ENCODE data around the gene RIN2. TPM values are rescaled to one million over a fixed set of nuclear protein-coding genes. Genes with fewer than 3 reads are reported as not detected.

Gene RIN2
- total and polyA plus RNA-seq, 4 donors = 3.4 to 16.6 (median 6.3) TPM

GRCh38 chr20:19710336-19711120 is 47.5 kb upstream of the RIN2 start:
- H3K27ac ChIP-seq (ENCODE audit: low read depth in 1 of 2, low read length in 2 of 2) = no peak overlapping the region
- no peak overlapping the region for H3K9ac ChIP-seq (ENCODE audit: low read depth in 1 of 2, low read length in 2 of 2)
- DNase-seq (ENCODE audit: low spot score) = no peak
- 66% methylated on average over 5 of the region's 5 CpGs for WGBS
- H3K36me3 ChIP-seq (ENCODE audit: control insufficient read depth in 4 of 4, insufficient read depth in 3 of 4, low read depth in 1 of 4, low read length in 3 of 4) = no peaks in the 10 kb centered on the region
- no peak overlapping the region for H3K4me3 ChIP-seq (ENCODE audit: low read depth in 1 of 3, low read length in 3 of 3)
- no peaks in the 10 kb centered on the region for H3K9me3 ChIP-seq (ENCODE audit: control insufficient read depth in 4 of 4, low read length in 3 of 4)
- TF ChIP-seq MAX (IDR thresholded peaks at IDR 0.05) = no peak
- no peak for TF ChIP-seq REST (IDR thresholded peaks at IDR 0.05)
- no peak for TF ChIP-seq FOXA2 (IDR thresholded peaks at IDR 0.05)
- H3K4me1 ChIP-seq (ENCODE audit: control insufficient read depth in 4 of 4, insufficient read depth in 4 of 4, low read length in 3 of 4) = no peaks in the 10 kb centered on the region
- H3K27me3 ChIP-seq (ENCODE audit: control insufficient read depth in 4 of 4, insufficient read depth in 4 of 4, low read length in 3 of 4) = no peaks in the 10 kb centered on the region

GRCh38 chr20:19711126-19711525 is 46.9 kb upstream of the RIN2 start:
- 86% methylated on average over 11 of the region's 11 CpGs for WGBS
- H3K9ac ChIP-seq (ENCODE audit: low read depth in 1 of 2, low read length in 2 of 2) = no peak overlapping the region
- no peaks in the 10 kb centered on the region for H3K36me3 ChIP-seq (ENCODE audit: control insufficient read depth in 4 of 4, insufficient read depth in 3 of 4, low read depth in 1 of 4, low read length in 3 of 4)
- TF ChIP-seq NR2F2 (IDR thresholded peaks at IDR 0.05) (no peak), MAX (IDR thresholded peaks at IDR 0.05) (no peak), HNF4A (conservative IDR thresholded peaks at IDR 0.05) (no peak), SP1 (IDR thresholded peaks at IDR 0.05) (no peak), FOXA1 (IDR thresholded peaks at IDR 0.05) (no peak), HNF4G (IDR thresholded peaks at IDR 0.05) (no peak), REST (IDR thresholded peaks at IDR 0.05) (no peak), ATF3 (IDR thresholded peaks at IDR 0.05) (no peak), RAD21 (IDR thresholded peaks at IDR 0.05) (no peak), JUND (IDR thresholded peaks at IDR 0.05) (no peak), GABPA (IDR thresholded peaks at IDR 0.05 in 1 of 2, conservative IDR thresholded peaks at IDR 0.05 in 1 of 2) (no peak), TAF1 (conservative IDR thresholded peaks at IDR 0.05) (no peak), ZBTB33 (IDR thresholded peaks at IDR 0.05) (no peak)
- no peak overlapping the region for H3K4me3 ChIP-seq (ENCODE audit: low read depth in 1 of 3, low read length in 3 of 3)
- H3K9me3 ChIP-seq (ENCODE audit: control insufficient read depth in 4 of 4, low read length in 3 of 4) = no peaks in the 10 kb centered on the region
- no peak overlapping the region for H3K27ac ChIP-seq (ENCODE audit: low read depth in 1 of 2, low read length in 2 of 2)
- no peaks in the 10 kb centered on the region for H3K27me3 ChIP-seq (ENCODE audit: control insufficient read depth in 4 of 4, insufficient read depth in 4 of 4, low read length in 3 of 4)
- DNase-seq (ENCODE audit: low spot score) = no peak
- H3K4me1 ChIP-seq (ENCODE audit: control insufficient read depth in 4 of 4, insufficient read depth in 4 of 4, low read length in 3 of 4) = no peaks in the 10 kb centered on the region

Data from liver (tissue), 9 donors.